IMR-90 (cell line): ENCODE results near the gene USP40. TPM values are rescaled to one million over a fixed set of nuclear protein-coding genes. Genes with fewer than 3 reads are reported as not detected.

ENCODE experiments used
- ATAC-seq: fragments of 200-7000 bp; cut with Tn5 transposase; 2 replicates; pipeline ENCODE4 v1.9.1; 2020; ENCODE audit warnings: low read depth, mild to moderate bottlenecking, moderate library complexity
- BruUV-seq: library from RNA; stranded (reverse); fragments of 400-500 nt; replicated peaks from 2 replicates; lab custom pipeline; 2021; lab: Mats Ljungman, UMichigan
- CTCF ChIA-PET: fragments of 300-600 bp; formaldehyde crosslinking; extraction: SDS; loops from one replicate; lab custom pipeline; 2021; ENCODE audit warnings: antibody characterized with exemption; lab: Yijun Ruan, JAX
- POLR2A ChIA-PET: fragments of 300-600 bp; sonication (Branson Sonifier 250); formaldehyde crosslinking; loops from one replicate; lab custom pipeline; 2022; ENCODE audit warnings: antibody characterized with exemption; ENCODE audit not compliant: unreplicated experiment; lab: Charles Lee
- DNase-seq: peaks from one replicate; pipeline ENCODE4 v3.0.0; 2013
- H2AFZ ChIP-seq: replicated peaks from 2 replicates; pipeline ENCODE3; 2013; ENCODE audit warnings: low read length, mild to moderate bottlenecking; ENCODE audit not compliant: poor library complexity
- H2AK5ac ChIP-seq: 2 replicates; pipeline ENCODE4 v1.6.1; 2013; ENCODE audit warnings: low read depth, low read length, inconsistent platforms
- H2AK9ac ChIP-seq: replicated peaks from 2 replicates; pipeline ENCODE3; 2013; ENCODE audit warnings: mild to moderate bottlenecking, low read depth, low read length, moderate library complexity; ENCODE audit not compliant: poor library complexity
- H2BK120ac ChIP-seq: 2 replicates; pipeline ENCODE4 v1.6.1; 2013; ENCODE audit warnings: low read depth, low read length, inconsistent platforms
- H2BK15ac ChIP-seq: 3 replicates; pipeline ENCODE4 v1.6.1; 2013; ENCODE audit warnings: low read depth, low read length, inconsistent platforms
- H2BK20ac ChIP-seq: 2 replicates; pipeline ENCODE4 v1.6.1; 2013; ENCODE audit warnings: low read depth, mild to moderate bottlenecking, inconsistent platforms, low read length, moderate library complexity
- H2BK5ac ChIP-seq: 2 replicates; pipeline ENCODE4 v1.6.1; 2013; ENCODE audit warnings: mild to moderate bottlenecking, low read depth, low read length, inconsistent platforms; ENCODE audit not compliant: poor library complexity, severe bottlenecking
- H3K14ac ChIP-seq: replicated peaks from 2 replicates; pipeline ENCODE4 v1.6.1; 2013; ENCODE audit warnings: low read depth, low read length, inconsistent platforms
- H3K18ac ChIP-seq: 2 replicates; pipeline ENCODE4 v1.6.1; 2013; ENCODE audit warnings: low read depth, low read length, control low read depth
- H3K23ac ChIP-seq: 2 replicates; pipeline ENCODE4 v1.6.1; 2013; ENCODE audit warnings: low read depth, low read length, inconsistent platforms
- H3K27ac ChIP-seq: 2 replicates; pipeline ENCODE4 v1.5.1; 2013; ENCODE audit warnings: mild to moderate bottlenecking, control low read depth, low read length; ENCODE audit not compliant: insufficient read depth
- H3K27me3 ChIP-seq: 2 replicates; pipeline ENCODE4 v1.6.1; 2013; ENCODE audit warnings: low read length; ENCODE audit not compliant: control insufficient read depth, insufficient read depth
- H3K36me3 ChIP-seq: 2 replicates; pipeline ENCODE4 v1.6.1; 2013; ENCODE audit warnings: low read length, mixed read lengths; ENCODE audit not compliant: control insufficient read depth, insufficient read depth
- H3K4ac ChIP-seq: 2 replicates; pipeline ENCODE4 v1.6.1; 2013; ENCODE audit warnings: low read depth, low read length, inconsistent platforms
- H3K4me1 ChIP-seq: 2 replicates; pipeline ENCODE4 v1.6.1; 2013; ENCODE audit warnings: low read length, mixed read lengths; ENCODE audit not compliant: control insufficient read depth, insufficient read depth
- H3K4me2 ChIP-seq: 2 replicates; pipeline ENCODE4 v1.6.1; 2013; ENCODE audit warnings: low read depth, mild to moderate bottlenecking, control low read depth, low read length, moderate library complexity
- H3K4me3 ChIP-seq: 2 replicates; pipeline ENCODE4 v1.5.1; 2013; ENCODE audit warnings: low read depth, mild to moderate bottlenecking, control low read depth, low read length, moderate library complexity; ENCODE audit not compliant: insufficient read depth
- H3K56ac ChIP-seq: 2 replicates; pipeline ENCODE4 v1.6.1; 2013; ENCODE audit warnings: low read length, inconsistent platforms; ENCODE audit not compliant: insufficient read depth; ENCODE audit errors: extremely low read depth
- H3K79me1 ChIP-seq, 2 experiments: 2 replicates each; pipeline ENCODE4 v1.6.1; 2013; ENCODE audit warnings: low read length in 2 of 2, inconsistent platforms in 1 of 2, low read depth in 1 of 2
- H3K9ac ChIP-seq: 2 replicates; pipeline ENCODE4 v1.6.1; 2013; ENCODE audit warnings: low read depth, low read length, control low read depth
- H3K9me1 ChIP-seq: 2 replicates; pipeline ENCODE4 v1.6.1; 2013; ENCODE audit warnings: low read length, inconsistent platforms; ENCODE audit not compliant: insufficient read depth
- H3K9me3 ChIP-seq: 2 replicates; pipeline ENCODE4 v1.6.1; 2013; ENCODE audit warnings: low read length; ENCODE audit not compliant: control insufficient read depth, insufficient read depth
- H4K20me1 ChIP-seq: 2 replicates; pipeline ENCODE4 v1.6.1; 2013; ENCODE audit warnings: low read length, inconsistent platforms; ENCODE audit not compliant: insufficient read depth
- H4K5ac ChIP-seq: 2 replicates; pipeline ENCODE4 v1.6.1; 2013; ENCODE audit warnings: mild to moderate bottlenecking, low read depth, low read length, control low read depth
- H4K8ac ChIP-seq, 2 experiments: 2 replicates each; pipeline ENCODE4 v1.6.1; 2013; ENCODE audit warnings: low read depth in 2 of 2, low read length in 2 of 2, control low read depth in 1 of 2, inconsistent platforms in 1 of 2
- H4K91ac ChIP-seq: 2 replicates; pipeline ENCODE4 v1.6.1; 2013; ENCODE audit warnings: low read depth, low read length, inconsistent platforms; ENCODE audit not compliant: insufficient read depth
- BHLHE40 ChIP-seq: fragments of 150-350 bp; IDR thresholded peaks from 2 replicates; pipeline ENCODE4 v1.6.1; 2016; ENCODE audit warnings: mild to moderate bottlenecking, low read depth, low read length
- CEBPB ChIP-seq: IDR thresholded peaks from 2 replicates; pipeline ENCODE4 v1.6.1; 2012; ENCODE audit warnings: low read depth, low read length, improper control_type of control experiment
- CHD1 ChIP-seq: IDR thresholded peaks from 2 replicates; pipeline ENCODE4 v1.6.1; 2012; ENCODE audit warnings: low read depth, low read length, improper control_type of control experiment
- CTCF ChIP-seq: conservative IDR thresholded peaks from 2 replicates; pipeline ENCODE4 v1.5.1; 2012; ENCODE audit warnings: mild to moderate bottlenecking, low read depth, low read length, improper control_type of control experiment
- ELK1 ChIP-seq: fragments of 150-350 bp; IDR thresholded peaks from 2 replicates; pipeline ENCODE4 v1.6.1; 2016; ENCODE audit warnings: low read depth, mild to moderate bottlenecking, low read length, moderate library complexity, borderline replicate concordance
- FOS ChIP-seq: fragments of 150-350 bp; IDR thresholded peaks from 2 replicates; pipeline ENCODE4 v1.6.1; 2016; ENCODE audit warnings: low read depth, low read length
- MAFK ChIP-seq: IDR thresholded peaks from 2 replicates; pipeline ENCODE4 v1.6.1; 2012; ENCODE audit warnings: low read depth, low read length, improper control_type of control experiment
- MAZ ChIP-seq: IDR thresholded peaks from 2 replicates; pipeline ENCODE4 v1.6.1; 2012; ENCODE audit warnings: low read depth, mild to moderate bottlenecking, low read length, improper control_type of control experiment, moderate library complexity, borderline replicate concordance
- MXI1 ChIP-seq: IDR thresholded peaks from 2 replicates; pipeline ENCODE4 v1.6.1; 2012; ENCODE audit warnings: low read depth, mild to moderate bottlenecking, low read length, moderate library complexity, borderline replicate concordance
- NFE2L2 ChIP-seq: fragments of 150-350 bp; IDR thresholded peaks from 2 replicates; pipeline ENCODE4 v1.6.1; 2016; ENCODE audit warnings: low read depth, mild to moderate bottlenecking, low read length
- POLR2A ChIP-seq: IDR thresholded peaks from 2 replicates; pipeline ENCODE4 v1.6.1; 2012; ENCODE audit warnings: mild to moderate bottlenecking, low read depth, low read length
- RAD21 ChIP-seq: IDR thresholded peaks from 2 replicates; pipeline ENCODE4 v1.6.1; 2012; ENCODE audit warnings: low read length, improper control_type of control experiment
- RCOR1 ChIP-seq: IDR thresholded peaks from 2 replicates; pipeline ENCODE4 v1.6.1; 2012; ENCODE audit warnings: mild to moderate bottlenecking, low read length, improper control_type of control experiment; ENCODE audit not compliant: insufficient replicate concordance
- RFX5 ChIP-seq: IDR thresholded peaks from 2 replicates; pipeline ENCODE4 v1.8.0; 2012; ENCODE audit warnings: low read depth, mild to moderate bottlenecking, low read length, moderate library complexity
- SMC3 ChIP-seq: fragments of 150-350 bp; IDR thresholded peaks from 2 replicates; pipeline ENCODE4 v1.6.1; 2016; ENCODE audit warnings: low read depth, mild to moderate bottlenecking, antibody characterized with exemption, low read length, moderate library complexity
- USF2 ChIP-seq: fragments of 150-350 bp; IDR thresholded peaks from 2 replicates; pipeline ENCODE4 v1.6.1; 2017; ENCODE audit warnings: mild to moderate bottlenecking, antibody characterized with exemption, low read length, low read depth
- WGBS, 2 experiments: methylation state at CpG; one replicate each; pipeline versions ENCODE4 v1.1.5 to v1.1.7; 2013; ENCODE audit warnings: missing lambda C conversion rate in 2 of 2; ENCODE audit not compliant: insufficient read length in 1 of 2; ENCODE audit errors: extremely low coverage in 2 of 2; 5-methylcytosine and 5-hydroxymethylcytosine counted together
- dilution Hi-C: fragments of 300-500 bp; cut with HindIII; formaldehyde crosslinking; loops from one replicate; pipeline ENCODE4 v1.14.3; 2018; ENCODE audit warnings: low sequenced_read_pairs; ENCODE audit not compliant: unreplicated experiment
- in situ Hi-C: fragments of 300-500 bp; cut with MboI; formaldehyde crosslinking; loops from 3 replicates; pipeline ENCODE4 v1.14.3; 2019; ENCODE audit warnings: low sequenced_read_pairs, inconsistent platforms, mixed read lengths
- intact Hi-C: fragments of 100-400 bp; cut with micrococcal nuclease; formaldehyde crosslinking; loops from 2 replicates; pipeline ENCODE4 v1.10.0; 2022
- polyA plus RNA-seq, 3 experiments: library from polyadenylated mRNA; depleted of rRNA; stranded (reverse); fragments of >200 nt; gene quantifications; 2 replicates each; pipeline ENCODE4 v1.2.3, GENCODE V29; 2012; ENCODE audit warnings: low replicate concordance in 1 of 3
- total RNA-seq: library from RNA; depleted of rRNA; stranded (reverse); fragments of >200 nt; gene quantifications from 2 replicates; pipeline ENCODE4 v1.2.3, GENCODE V29; 2012

Gene USP40
- total and polyA plus RNA-seq, 2 of the 4 experiments (the other 2 are of a cell fraction): 30.1 to 30.8 TPM

- no peak overlapping the region for H2BK5ac ChIP-seq
- H2AK9ac ChIP-seq: no peak overlapping the region
- no peak overlapping the region for H3K4me2 ChIP-seq
- no peak overlapping the region for H3K4me3 ChIP-seq
- no peak overlapping the region for H2BK15ac ChIP-seq
- H3K9me3 ChIP-seq: no peaks in the 10 kb centered on the region
- H2BK120ac ChIP-seq: no peak overlapping the region
- no CpG with 5 or more reads among the region's 4 CpGs for WGBS, 2 experiments
- peaks cover 6% of the 10 kb centered on the region for H3K36me3 ChIP-seq
- H4K91ac ChIP-seq: no peak overlapping the region
- ATAC-seq (no peak), DNase-seq (no peak)
- H3K23ac ChIP-seq: no peak overlapping the region
- no peak overlapping the region for H3K14ac ChIP-seq
- H3K18ac ChIP-seq: no peak overlapping the region
- ChIA-PET CTCF (interaction anchor here (0.6 to 1.4 kb wide), 3 partner anchors 13 to 57 kb away, joined by 3 to 7 read pairs (median 7); no protein-coding TSS in a partner anchor), POLR2A (no interaction called here)
- no peak overlapping the region for H3K27ac ChIP-seq
- H4K5ac ChIP-seq: no peak overlapping the region
- no peaks in the 10 kb centered on the region for H3K27me3 ChIP-seq
- H2AFZ ChIP-seq: no peak overlapping the region
- no peak overlapping the region for H2BK20ac ChIP-seq
- H3K9me1 ChIP-seq: no peaks in the 10 kb centered on the region
- dilution Hi-C loops: no loop called here
- H3K4ac ChIP-seq: no peak overlapping the region
- TF ChIP-seq RAD21 (no peak), ELK1 (no peak), MAZ (no peak), FOS (no peak), RCOR1 (no peak), MXI1 (no peak), NFE2L2 (no peak), CEBPB (no peak), CTCF (no peak), RFX5 (no peak), POLR2A (no peak), BHLHE40 (no peak), MAFK (no peak), CHD1 (no peak), USF2 (no peak), SMC3 (no peak)
- H3K4me1 ChIP-seq: no peaks in the 10 kb centered on the region
- BruUV-seq: no TSS peak
- H3K56ac ChIP-seq: no peak overlapping the region
- intact Hi-C loops: no loop called here
- no peak overlapping the region for H2AK5ac ChIP-seq
- H3K9ac ChIP-seq: no peak overlapping the region
- no peaks in the 10 kb centered on the region; a peak in 1 of 4 replicates for H3K79me1 ChIP-seq
- in situ Hi-C loops: no loop called here
- H4K8ac ChIP-seq: no peak overlapping the region
- H4K20me1 ChIP-seq: no peaks in the 10 kb centered on the region
Measured at GRCh38 chr2:233551491-233551890, 15.1 kb downstream of the USP40 start.
